ENCODE data around the gene PIM1.

PIM1 gene

GRCh38 chr6:37134036-37134395 is 35.9 kb upstream of the PIM1 start:
- no peak overlapping the region for H3K4me3 ChIP-seq (ENCODE audit: low read length)
- no peak overlapping the region for H3K9ac ChIP-seq (ENCODE audit: low read length)

GRCh38 chr6:37134396-37135191 is 35.4 kb upstream of the PIM1 start:
- no peaks in the 10 kb centered on the region for H3K79me2 ChIP-seq (ENCODE audit: low read length)
- H3K9me3 ChIP-seq (replicated peaks; ENCODE audit: insufficient read depth, low read length): no peaks in the 10 kb centered on the region
- no peak overlapping the region for H3K4me2 ChIP-seq (ENCODE audit: low read depth, low read length)
- no peaks in the 10 kb centered on the region for H3K36me3 ChIP-seq (replicated peaks; ENCODE audit: insufficient read depth, low read length)
- no peak overlapping the region for H2AFZ ChIP-seq (ENCODE audit: low read length)
- no peak overlapping the region for H3K27ac ChIP-seq (ENCODE audit: low read length)
- no peaks in the 10 kb centered on the region for H3F3A ChIP-seq (ENCODE audit: insufficient read depth, low read length)
- no peaks in the 10 kb centered on the region for H3K27me3 ChIP-seq (replicated peaks; ENCODE audit: insufficient read depth, low read length)
- TF ChIP-seq EZH2 (optimal IDR thresholded peaks at IDR 0.05; ENCODE audit: low read depth, low read length): no peak
- TF ChIP-seq EZH2phosphoT487 (IDR thresholded peaks at IDR 0.05; ENCODE audit: low read length): no peak
- TF ChIP-seq CTCF (IDR thresholded peaks at IDR 0.05; ENCODE audit: low read length): no peak
- H3K9me2 ChIP-seq (replicated peaks; ENCODE audit: insufficient read depth, low read length): no peaks in the 10 kb centered on the region
- no peak overlapping the region for H3K9ac ChIP-seq (ENCODE audit: low read length)
- no peak for DNase-seq
- H4K20me1 ChIP-seq (ENCODE audit: insufficient read depth, low read length): no peaks in the 10 kb centered on the region
- no peaks in the 10 kb centered on the region for H3K4me1 ChIP-seq (ENCODE audit: low read length)
- H3K4me3 ChIP-seq (ENCODE audit: low read length): no peak overlapping the region

More at GRCh38 chr6:37134036-37134395, 35.9 kb upstream of the PIM1 start:
- Histone ChIP-seq H2AFZ (ENCODE audit: low read length) (no peak overlapping the region), H4K20me1 (ENCODE audit: insufficient read depth, low read length) (no peaks in the 10 kb centered on the region), H3K9me3 (replicated peaks; ENCODE audit: insufficient read depth, low read length) (no peaks in the 10 kb centered on the region), H3K4me2 (ENCODE audit: low read depth, low read length) (no peak overlapping the region), H3K27me3 (replicated peaks; ENCODE audit: insufficient read depth, low read length) (no peaks in the 10 kb centered on the region), H3K79me2 (ENCODE audit: low read length) (no peaks in the 10 kb centered on the region), H3K4me1 (ENCODE audit: low read length) (no peaks in the 10 kb centered on the region), H3F3A (ENCODE audit: insufficient read depth, low read length) (no peaks in the 10 kb centered on the region), H3K36me3 (replicated peaks; ENCODE audit: insufficient read depth, low read length) (no peaks in the 10 kb centered on the region), H3K27ac (ENCODE audit: low read length) (no peak overlapping the region), H3K9me2 (replicated peaks; ENCODE audit: insufficient read depth, low read length) (no peaks in the 10 kb centered on the region)
- DNase-seq: no peak
- TF ChIP-seq CTCF (IDR thresholded peaks at IDR 0.05; ENCODE audit: low read length): no peak

- Histone ChIP-seq H4K20me1 (ENCODE audit: insufficient read depth, low read length) (no peaks in the 10 kb centered on the region), H3K4me2 (ENCODE audit: low read depth, low read length) (no peak overlapping the region), H3K4me1 (ENCODE audit: low read length) (peaks cover 1% of the 10 kb centered on the region; the same call in 1 of the 2 replicates), H3K4me3 (ENCODE audit: low read length) (no peak overlapping the region), H3K27ac (ENCODE audit: low read length) (no peak overlapping the region), H3F3A (ENCODE audit: insufficient read depth, low read length) (no peaks in the 10 kb centered on the region), H3K79me2 (ENCODE audit: low read length) (no peaks in the 10 kb centered on the region), H3K9me3 (replicated peaks; ENCODE audit: insufficient read depth, low read length) (no peaks in the 10 kb centered on the region), H3K9ac (ENCODE audit: low read length) (no peak overlapping the region), H3K36me3 (replicated peaks; ENCODE audit: insufficient read depth, low read length) (no peaks in the 10 kb centered on the region), H3K9me2 (replicated peaks; ENCODE audit: insufficient read depth, low read length) (no peaks in the 10 kb centered on the region), H2AFZ (ENCODE audit: low read length) (no peak overlapping the region), H3K27me3 (replicated peaks; ENCODE audit: insufficient read depth, low read length) (no peaks in the 10 kb centered on the region)
- TF ChIP-seq CTCF (IDR thresholded peaks at IDR 0.05; ENCODE audit: low read length) (no peak), EZH2phosphoT487 (IDR thresholded peaks at IDR 0.05; ENCODE audit: low read length) (no peak), EZH2 (optimal IDR thresholded peaks at IDR 0.05; ENCODE audit: low read depth, low read length) (no peak)
- no peak for DNase-seq
These were observed 33.9 kb upstream of the PIM1 start for GRCh38 chr6:37135835-37136694.

Measured in MM.1S (cell line).